Spleen (tissue), 11 donors: Measurements from ENCODE around the gene TMEM39A. TPM values are rescaled to one million over a fixed set of nuclear protein-coding genes. Genes with fewer than 3 reads are reported as not detected.

ENCODE experiments used
- DNase-seq: peaks from one replicate; pipeline ENCODE4 v3.0.0-alpha.2; 2020
- H3K27ac ChIP-seq, 8 donors: fragments of 200-600 bp; sonication (generic) in 7 of 8; 1 replicate in 4 of 8; 2 replicates in 4 of 8; pipeline versions ENCODE4 v1.5.0 to v1.8.0; 2016 to 2021; ENCODE audit warnings: inconsistent platforms in 4 of 8, mild to moderate bottlenecking in 4 of 8, moderate library complexity in 1 of 8
- H3K27me3 ChIP-seq, 7 donors: fragments of 200-600 bp; sonication (generic) in 6 of 7; replicated peaks in 1 of 7; 1 replicate in 4 of 7; 2 replicates in 3 of 7; pipeline versions ENCODE4 v1.5.0 to v1.8.0; 2016 to 2021; ENCODE audit warnings: inconsistent platforms in 3 of 7, mild to moderate bottlenecking in 1 of 7
- H3K36me3 ChIP-seq, 6 donors: fragments of 200-600 bp; sonication (generic) in 5 of 6; 1 replicate in 4 of 6; 2 replicates in 2 of 6; pipeline versions ENCODE4 v1.5.0 to v1.8.0; 2016 to 2021; ENCODE audit warnings: inconsistent platforms in 2 of 6
- H3K4me1 ChIP-seq, 6 donors: fragments of 200-600 bp; sonication (generic) in 5 of 6; 1 replicate in 3 of 6; 2 replicates in 3 of 6; pipeline versions ENCODE4 v1.5.0 to v1.8.0; 2016 to 2021; ENCODE audit warnings: inconsistent platforms in 3 of 6
- H3K4me3 ChIP-seq, 8 donors: fragments of 200-600 bp; sonication (generic) in 7 of 8; 1 replicate in 4 of 8; 2 replicates in 4 of 8; pipeline versions ENCODE4 v1.5.0 to v1.8.0; 2016 to 2021; ENCODE audit warnings: inconsistent platforms in 4 of 8, mild to moderate bottlenecking in 4 of 8, moderate library complexity in 2 of 8
- H3K9me3 ChIP-seq, 8 donors: fragments of 200-600 bp; sonication (generic) in 7 of 8; 1 replicate in 4 of 8; 2 replicates in 4 of 8; pipeline versions ENCODE4 v1.5.0 to v1.8.0; 2016 to 2021; ENCODE audit warnings: inconsistent platforms in 4 of 8
- CTCF ChIP-seq, 11 experiments: fragments of 200-600 bp in 7 of 11; fragments of 450-650 bp in 4 of 11; sonication (generic) in 4 of 11; IDR thresholded peaks in 8 of 11; conservative IDR thresholded peaks in 3 of 11; 1 replicate in 7 of 11; 2 replicates in 4 of 11; pipeline versions ENCODE4 v1.4.0 to v1.8.0; 2016 to 2021; ENCODE audit warnings: antibody characterized with exemption in 11 of 11, inconsistent platforms in 4 of 11, mild to moderate bottlenecking in 1 of 11
- POLR2A ChIP-seq, 3 donors: fragments of 450-650 bp; IDR thresholded peaks; one replicate each; pipeline ENCODE4 v1.5.1; 2017; ENCODE audit warnings: antibody characterized with exemption in 3 of 3, mild to moderate bottlenecking in 1 of 3
- POLR2AphosphoS5 ChIP-seq, 3 donors: sonication (generic); formaldehyde crosslinking; IDR thresholded peaks; one replicate each; pipeline ENCODE4 v1.5.1; 2017; ENCODE audit warnings: antibody characterized with exemption in 3 of 3
- WGBS, 5 donors: extraction: QIAGEN DNeasy Blood & Tissue Kit in 3 of 5; methylation state at CpG; one replicate each; pipeline versions ENCODE4 v1.1.5 to v1.1.7; 2013 to 2018; 5-methylcytosine and 5-hydroxymethylcytosine counted together
- intact Hi-C: fragments of 100-400 bp; cut with DNase I; formaldehyde crosslinking; loops from one replicate; pipeline ENCODE4 v1.15.0; 2023; ENCODE audit warnings: low total_unique reads
- polyA plus RNA-seq, 3 donors: library from polyadenylated mRNA; stranded (reverse); fragments of 200-250 nt; gene quantifications; one replicate each; pipeline ENCODE4 v1.2.1, GENCODE V29; 2013
- total RNA-seq, 7 donors: library from RNA; depleted of rRNA in 3 of 7; stranded (reverse); fragments of >200 nt in 3 of 7; fragmentation: NEBNext Ultra II Directional in 4 of 7; extraction: Animal tissue kit (Norgen Biotek cat#: 25700) in 4 of 7; gene quantifications; one replicate each; pipeline versions ENCODE4 v1.1.0 to v1.2.1, GENCODE V29; 2016 to 2021
- donor health status: healthy with polysubstance abuse.
- donor health status: DM: no; HTN: no; CAD: no; lungs with moderate emphysema.
- donor health status: DM: no; HTN: no; CAD: no.
- donor health status: Bipolar disorder and iron deficiency.
- donor health status: healthy.
- donor health status: DM: no; HTN: no; CAD: no.
- donor health status: DM: yes; HTN: yes; CAD: no.

The TMEM39A gene
- total and polyA plus RNA-seq, 10 donors, result 4.9 to 80.5 (median 39.3) TPM

GRCh38 chr3:119403201-119403600 is 60.2 kb downstream of the TMEM39A start:
- H3K27ac ChIP-seq, result no peak overlapping the region
- no peaks in the 10 kb centered on the region for H3K27me3 ChIP-seq
- TF ChIP-seq POLR2A (IDR thresholded peaks at IDR 0.05) (no peak), CTCF (IDR thresholded peaks at IDR 0.05 in 8 of 11, conservative IDR thresholded peaks at IDR 0.05 in 3 of 11) (no peak), POLR2AphosphoS5 (IDR thresholded peaks at IDR 0.05) (no peak)
- H3K4me3 ChIP-seq, result peak overlapping the region in 1 of 8 donors; percentile 6
- WGBS, 5 donors, result 88 to 100% (median 91%) methylated on average over 1 of the region's 1 CpG
- no peak for DNase-seq
- H3K36me3 ChIP-seq, result peaks cover 0 to 82% (median 17%) of the 10 kb centered on the region in 6 donors
- intact Hi-C loops, result no loop called here
- no peaks in the 10 kb centered on the region for H3K4me1 ChIP-seq
- H3K9me3 ChIP-seq, result no peaks in the 10 kb centered on the region

- no peak for DNase-seq
- 87 to 96% (median 93%) methylated on average over 1 of the region's 1 CpG for WGBS, 5 donors
- H3K36me3 ChIP-seq, result peaks cover 0 to 82% (median 17%) of the 10 kb centered on the region in 6 donors
- intact Hi-C loops, result no loop called here
- no peaks in the 10 kb centered on the region for H3K4me1 ChIP-seq
- H3K27ac ChIP-seq, result no peak overlapping the region
- no peaks in the 10 kb centered on the region for H3K9me3 ChIP-seq
- no peak overlapping the region for H3K4me3 ChIP-seq
- no peaks in the 10 kb centered on the region for H3K27me3 ChIP-seq
- no peak for TF ChIP-seq POLR2AphosphoS5 (IDR thresholded peaks at IDR 0.05)
- TF ChIP-seq CTCF (IDR thresholded peaks at IDR 0.05 in 8 of 11, conservative IDR thresholded peaks at IDR 0.05 in 3 of 11), result no peak
- TF ChIP-seq POLR2A (IDR thresholded peaks at IDR 0.05), result no peak
Measured at GRCh38 chr3:119402791-119403190, 60.6 kb downstream of the TMEM39A start.

GRCh38 chr3:119401503-119402440 is 61.6 kb downstream of the TMEM39A start:
- TF ChIP-seq POLR2AphosphoS5 (IDR thresholded peaks at IDR 0.05) (peak in 2 of 3 donors; percentile 15 to 23), CTCF (IDR thresholded peaks at IDR 0.05 in 8 of 11, conservative IDR thresholded peaks at IDR 0.05 in 3 of 11) (no peak)
- H3K4me3 ChIP-seq, result peak overlapping the region in 1 of 8 donors; percentile 39
- H3K9me3 ChIP-seq, result no peaks in the 10 kb centered on the region
- WGBS, 5 donors, result 88 to 93% (median 89%) methylated on average over 35 to 36 of the region's 36 CpGs
- intact Hi-C loops, result no loop called here
- no peaks in the 10 kb centered on the region for H3K4me1 ChIP-seq
- H3K27ac ChIP-seq, result peak overlapping the region in 2 of 8 donors; percentile 39 to 54
- H3K36me3 ChIP-seq, result peaks cover 0 to 88% (median 19%) of the 10 kb centered on the region in 6 donors
- DNase-seq, result no peak
- no peaks in the 10 kb centered on the region for H3K27me3 ChIP-seq

GRCh38 chr3:119401069-119401468 is 62.3 kb downstream of the TMEM39A start:
- TF ChIP-seq POLR2AphosphoS5 (IDR thresholded peaks at IDR 0.05) (no peak), POLR2A (IDR thresholded peaks at IDR 0.05) (no peak), CTCF (IDR thresholded peaks at IDR 0.05 in 8 of 11, conservative IDR thresholded peaks at IDR 0.05 in 3 of 11) (no peak)
- intact Hi-C loops, result no loop called here

More at GRCh38 chr3:119401069-119401468, 62.3 kb downstream of the TMEM39A start:
- H3K4me1 ChIP-seq, result no peaks in the 10 kb centered on the region
- WGBS, 5 donors, result 69 to 91% (median 90%) methylated on average over 5 of the region's 5 CpGs
- DNase-seq, result no peak
- no peaks in the 10 kb centered on the region for H3K9me3 ChIP-seq
- H3K27me3 ChIP-seq, result no peaks in the 10 kb centered on the region
- peak overlapping the region in 2 of 8 donors; percentile 39 to 54 for H3K27ac ChIP-seq
- H3K4me3 ChIP-seq, result no peak overlapping the region
- H3K36me3 ChIP-seq, result peaks cover 0 to 88% (median 20%) of the 10 kb centered on the region in 6 donors
